ENCODE results near the gene NAV3. TPM values are rescaled to one million over a fixed set of nuclear protein-coding genes. Genes with fewer than 3 reads are reported as not detected.

NAV3 gene
- total RNA-seq, 3 donors from 2014 or later: 0.08 to 0.29 TPM; not detected in 1

GRCh38 chr12:78185651-78186050, 355.0 kb downstream of the NAV3 start:
- H3K4me3 Mint-ChIP-seq: no peak overlapping the region
- H3K9me3 Mint-ChIP-seq: peaks cover 6% of the 10 kb centered on the region
- H3K27me3 Mint-ChIP-seq (ENCODE audit: low read depth): no peaks in the 10 kb centered on the region
- no peak for ATAC-seq
- no peak for DNase-seq
- H3K4me1 Mint-ChIP-seq (ENCODE audit: low read depth): no peaks in the 10 kb centered on the region
- H3K36me3 Mint-ChIP-seq (ENCODE audit: insufficient read depth): no peaks in the 10 kb centered on the region

- no peaks in the 10 kb centered on the region for H3K27me3 Mint-ChIP-seq (ENCODE audit: low read depth)
- peaks cover 6% of the 10 kb centered on the region for H3K9me3 Mint-ChIP-seq
- no peak overlapping the region for H3K4me3 Mint-ChIP-seq
- ATAC-seq (no peak), DNase-seq (no peak)
- H3K36me3 Mint-ChIP-seq (ENCODE audit: insufficient read depth): no peaks in the 10 kb centered on the region
- no peaks in the 10 kb centered on the region for H3K4me1 Mint-ChIP-seq (ENCODE audit: low read depth)
These were observed 356.0 kb downstream of the NAV3 start for GRCh38 chr12:78186670-78187069.

GRCh38 chr12:78187741-78188140, 357.0 kb downstream of the NAV3 start:
- H3K27me3 Mint-ChIP-seq (ENCODE audit: low read depth): no peaks in the 10 kb centered on the region

GRCh38 chr12:78189656-78190055, 359.0 kb downstream of the NAV3 start:
- H3K9me3 Mint-ChIP-seq: peaks cover 13% of the 10 kb centered on the region
- H3K4me1 Mint-ChIP-seq (ENCODE audit: low read depth): no peaks in the 10 kb centered on the region
- DNase-seq (no peak), ATAC-seq (no peak)
- no peaks in the 10 kb centered on the region for H3K27me3 Mint-ChIP-seq (ENCODE audit: low read depth)
- H3K4me3 Mint-ChIP-seq: no peak overlapping the region
- H3K36me3 Mint-ChIP-seq (ENCODE audit: insufficient read depth): no peaks in the 10 kb centered on the region

More at GRCh38 chr12:78187741-78188140, 357.0 kb downstream of the NAV3 start:
- no peaks in the 10 kb centered on the region for H3K4me1 Mint-ChIP-seq (ENCODE audit: low read depth)
- DNase-seq (no peak), ATAC-seq (no peak)
- H3K36me3 Mint-ChIP-seq (ENCODE audit: insufficient read depth): no peaks in the 10 kb centered on the region
- H3K9me3 Mint-ChIP-seq: peaks cover 7% of the 10 kb centered on the region
- H3K4me3 Mint-ChIP-seq: no peak overlapping the region

GRCh38 chr12:78191611-78192010, 360.9 kb downstream of the NAV3 start:
- H3K9me3 Mint-ChIP-seq: peaks cover 11% of the 10 kb centered on the region
- DNase-seq (no peak), ATAC-seq (no peak)
- no peaks in the 10 kb centered on the region for H3K4me1 Mint-ChIP-seq (ENCODE audit: low read depth)
- no peaks in the 10 kb centered on the region for H3K27me3 Mint-ChIP-seq (ENCODE audit: low read depth)
- H3K36me3 Mint-ChIP-seq (ENCODE audit: insufficient read depth): no peaks in the 10 kb centered on the region
- H3K4me3 Mint-ChIP-seq: no peak overlapping the region

- no peaks in the 10 kb centered on the region for H3K36me3 Mint-ChIP-seq (ENCODE audit: insufficient read depth)
- no peak overlapping the region for H3K4me3 Mint-ChIP-seq
- H3K9me3 Mint-ChIP-seq: peaks cover 11% of the 10 kb centered on the region
- no peaks in the 10 kb centered on the region for H3K4me1 Mint-ChIP-seq (ENCODE audit: low read depth)
- no peaks in the 10 kb centered on the region for H3K27me3 Mint-ChIP-seq (ENCODE audit: low read depth)
- ATAC-seq (no peak), DNase-seq (no peak)
These were observed 362.3 kb downstream of the NAV3 start for GRCh38 chr12:78192979-78193378.

GRCh38 chr12:78194448-78194847, 363.8 kb downstream of the NAV3 start:
- no peaks in the 10 kb centered on the region for H3K4me1 Mint-ChIP-seq (ENCODE audit: low read depth)
- H3K36me3 Mint-ChIP-seq (ENCODE audit: insufficient read depth): no peaks in the 10 kb centered on the region
- DNase-seq: no peak
- H3K9me3 Mint-ChIP-seq: peaks cover 7% of the 10 kb centered on the region
- H3K27me3 Mint-ChIP-seq (ENCODE audit: low read depth): no peaks in the 10 kb centered on the region
- no peak overlapping the region for H3K4me3 Mint-ChIP-seq
- ATAC-seq: no peak

GRCh38 chr12:78198896-78199295, 368.2 kb downstream of the NAV3 start:
- DNase-seq: no peak
- no peak for ATAC-seq
- peaks cover 7% of the 10 kb centered on the region for H3K9me3 Mint-ChIP-seq
- no peak overlapping the region for H3K4me3 Mint-ChIP-seq
- H3K36me3 Mint-ChIP-seq (ENCODE audit: insufficient read depth): no peaks in the 10 kb centered on the region
- H3K27me3 Mint-ChIP-seq (ENCODE audit: low read depth): no peaks in the 10 kb centered on the region
- H3K4me1 Mint-ChIP-seq (ENCODE audit: low read depth): no peaks in the 10 kb centered on the region

- ATAC-seq: no peak
- no peaks in the 10 kb centered on the region for H3K36me3 Mint-ChIP-seq (ENCODE audit: insufficient read depth)
- DNase-seq: no peak
- no peaks in the 10 kb centered on the region for H3K27me3 Mint-ChIP-seq (ENCODE audit: low read depth)
- no peak overlapping the region for H3K4me3 Mint-ChIP-seq
- no peaks in the 10 kb centered on the region for H3K4me1 Mint-ChIP-seq (ENCODE audit: low read depth)
- H3K9me3 Mint-ChIP-seq: peaks cover 10% of the 10 kb centered on the region
These were observed 369.2 kb downstream of the NAV3 start for GRCh38 chr12:78199926-78200325.

GRCh38 chr12:78204926-78205325, 374.2 kb downstream of the NAV3 start:
- no peak overlapping the region for H3K4me3 Mint-ChIP-seq
- no peaks in the 10 kb centered on the region for H3K4me1 Mint-ChIP-seq (ENCODE audit: low read depth)
- H3K27me3 Mint-ChIP-seq (ENCODE audit: low read depth): no peaks in the 10 kb centered on the region
- DNase-seq (no peak), ATAC-seq (no peak)
- no peaks in the 10 kb centered on the region for H3K36me3 Mint-ChIP-seq (ENCODE audit: insufficient read depth)
- H3K9me3 Mint-ChIP-seq: peaks cover 10% of the 10 kb centered on the region

- DNase-seq (no peak), ATAC-seq (no peak)
- Mint-ChIP-seq H3K9me3 (peaks cover 9% of the 10 kb centered on the region), H3K27me3 (ENCODE audit: low read depth) (no peaks in the 10 kb centered on the region), H3K36me3 (ENCODE audit: insufficient read depth) (no peaks in the 10 kb centered on the region), H3K4me1 (ENCODE audit: low read depth) (no peaks in the 10 kb centered on the region), H3K4me3 (no peak overlapping the region)
These were observed 377.4 kb downstream of the NAV3 start for GRCh38 chr12:78208092-78208491.

- Mint-ChIP-seq H3K4me3 (no peak overlapping the region), H3K27me3 (ENCODE audit: low read depth) (no peaks in the 10 kb centered on the region), H3K4me1 (ENCODE audit: low read depth) (no peaks in the 10 kb centered on the region), H3K9me3 (peaks cover 4% of the 10 kb centered on the region), H3K36me3 (ENCODE audit: insufficient read depth) (no peaks in the 10 kb centered on the region)
- ATAC-seq: no peak
- no peak for DNase-seq
These were observed 379.3 kb downstream of the NAV3 start for GRCh38 chr12:78209846-78210505.

- H3K36me3 Mint-ChIP-seq (ENCODE audit: insufficient read depth): no peaks in the 10 kb centered on the region
- ATAC-seq (no peak), DNase-seq (no peak)
- H3K4me3 Mint-ChIP-seq: no peak overlapping the region
- H3K9me3 Mint-ChIP-seq: peaks cover 4% of the 10 kb centered on the region
- no peaks in the 10 kb centered on the region for H3K4me1 Mint-ChIP-seq (ENCODE audit: low read depth)
- H3K27me3 Mint-ChIP-seq (ENCODE audit: low read depth): no peaks in the 10 kb centered on the region
These were observed 379.8 kb downstream of the NAV3 start for GRCh38 chr12:78210506-78210860.

GRCh38 chr12:78210894-78211302, 380.2 kb downstream of the NAV3 start:
- Mint-ChIP-seq H3K27me3 (ENCODE audit: low read depth) (no peaks in the 10 kb centered on the region), H3K36me3 (ENCODE audit: insufficient read depth) (no peaks in the 10 kb centered on the region), H3K4me3 (no peak overlapping the region), H3K9me3 (peaks cover 4% of the 10 kb centered on the region), H3K4me1 (ENCODE audit: low read depth) (no peaks in the 10 kb centered on the region)
- DNase-seq (no peak), ATAC-seq (no peak)

GRCh38 chr12:78220811-78221210, 390.1 kb downstream of the NAV3 start:
- Mint-ChIP-seq H3K36me3 (ENCODE audit: insufficient read depth) (no peaks in the 10 kb centered on the region), H3K4me3 (no peak overlapping the region), H3K4me1 (ENCODE audit: low read depth) (no peaks in the 10 kb centered on the region), H3K9me3 (no peaks in the 10 kb centered on the region), H3K27me3 (ENCODE audit: low read depth) (no peaks in the 10 kb centered on the region)
- ATAC-seq (no peak), DNase-seq (no peak)

GRCh38 chr12:78224154-78224553, 393.5 kb downstream of the NAV3 start:
- Mint-ChIP-seq H3K9me3 (no peaks in the 10 kb centered on the region), H3K4me3 (no peak overlapping the region), H3K4me1 (ENCODE audit: low read depth) (no peaks in the 10 kb centered on the region), H3K27me3 (ENCODE audit: low read depth) (no peaks in the 10 kb centered on the region), H3K36me3 (ENCODE audit: insufficient read depth) (no peaks in the 10 kb centered on the region)
- DNase-seq (no peak), ATAC-seq (no peak)
